ENCODE results near the gene NCOA3. TPM values are rescaled to one million over a fixed set of nuclear protein-coding genes. Genes with fewer than 3 reads are reported as not detected.
"Not testable (repeated sequence)": the region's sequence is repeated elsewhere in the genome, so short reads cannot be mapped to it uniquely, and the experiment has no call there.

NCOA3 gene
- 16.4 TPM for polyA plus RNA-seq
- long read RNA-seq, donor 1, result 0 reads
- long read RNA-seq, donor 2, result 0 reads
- long read RNA-seq, donor 3, partial matches to known transcripts, result 11 of 11 reads
- long read RNA-seq, donor 3, other reads (novel, unspliced or antisense), result 0 of 11 reads
- long read RNA-seq, donor 4, result 0 reads
- long read RNA-seq, donor 5, result 0 reads
- long read RNA-seq, donor 6, partial matches to known transcripts, result 28 of 28 reads
- long read RNA-seq, donor 6, other reads (novel, unspliced or antisense), result 0 of 28 reads
- long read RNA-seq, donor 7, result 0 reads
- long read RNA-seq, donor 8, partial matches to known transcripts, result 18 of 18 reads
- long read RNA-seq, donor 8, other reads (novel, unspliced or antisense), result 0 of 18 reads
- long read RNA-seq, donor 9, partial matches to known transcripts, result 6 of 6 reads
- long read RNA-seq, donor 9, other reads (novel, unspliced or antisense), result 0 of 6 reads
- long read RNA-seq, donor 10, partial matches to known transcripts, result 5 of 5 reads
- long read RNA-seq, donor 10, other reads (novel, unspliced or antisense), result 0 of 5 reads
- long read RNA-seq, donor 11, partial matches to known transcripts, result 43 of 51 reads
- long read RNA-seq, donor 11, other reads (novel, unspliced or antisense), result 8 of 51 reads

- peak within 1 kb of the TSS; percentile 66 for H3K27ac ChIP-seq (ENCODE audit: low read length)
- H3K4me3 ChIP-seq (ENCODE audit: low read length), result peak within 1 kb of the TSS; percentile 94
- H3K4me1 ChIP-seq (ENCODE audit: control insufficient read depth, insufficient read depth, low read length), result peaks cover 4% of the 10 kb centered on the region
- no peaks in the 10 kb centered on the region for H3K27me3 ChIP-seq (ENCODE audit: control insufficient read depth, insufficient read depth, low read length)
- no peaks in the 10 kb centered on the region for H3K9me3 ChIP-seq (ENCODE audit: control insufficient read depth, low read depth, low read length)
- DNase-seq, result peak; percentile 90 to 95
- no peaks in the 10 kb centered on the region for H3K36me3 ChIP-seq (ENCODE audit: control insufficient read depth, insufficient read depth, low read length)
- WGBS (ENCODE audit: insufficient coverage, low lambda C conversion rate), result no CpG with 5 or more reads among the region's 74 CpGs
Observed at GRCh38 chr20:47501482-47502270, at the start of gene NCOA3. NCOA3 (plus strand) TSS chr20:47501887; CDS start chr20:47622248, 120,361 bp downstream.

- no peak overlapping the region for H3K27ac ChIP-seq (ENCODE audit: low read length)
- H3K9me3 ChIP-seq (ENCODE audit: control insufficient read depth, low read depth, low read length), result no peaks in the 10 kb centered on the region
- DNase-seq, result no peak
- no peaks in the 10 kb centered on the region for H3K4me1 ChIP-seq (ENCODE audit: control insufficient read depth, insufficient read depth, low read length)
- H3K4me3 ChIP-seq (ENCODE audit: low read length), result no peak overlapping the region
- no peaks in the 10 kb centered on the region for H3K27me3 ChIP-seq (ENCODE audit: control insufficient read depth, insufficient read depth, low read length)
- WGBS (ENCODE audit: insufficient coverage, low lambda C conversion rate), result no CpG with 5 or more reads among the region's 1 CpG
- H3K36me3 ChIP-seq (ENCODE audit: control insufficient read depth, insufficient read depth, low read length), result no peaks in the 10 kb centered on the region
Observed at GRCh38 chr20:47452736-47453161, 48.9 kb upstream of the NCOA3 start.

DNA sequence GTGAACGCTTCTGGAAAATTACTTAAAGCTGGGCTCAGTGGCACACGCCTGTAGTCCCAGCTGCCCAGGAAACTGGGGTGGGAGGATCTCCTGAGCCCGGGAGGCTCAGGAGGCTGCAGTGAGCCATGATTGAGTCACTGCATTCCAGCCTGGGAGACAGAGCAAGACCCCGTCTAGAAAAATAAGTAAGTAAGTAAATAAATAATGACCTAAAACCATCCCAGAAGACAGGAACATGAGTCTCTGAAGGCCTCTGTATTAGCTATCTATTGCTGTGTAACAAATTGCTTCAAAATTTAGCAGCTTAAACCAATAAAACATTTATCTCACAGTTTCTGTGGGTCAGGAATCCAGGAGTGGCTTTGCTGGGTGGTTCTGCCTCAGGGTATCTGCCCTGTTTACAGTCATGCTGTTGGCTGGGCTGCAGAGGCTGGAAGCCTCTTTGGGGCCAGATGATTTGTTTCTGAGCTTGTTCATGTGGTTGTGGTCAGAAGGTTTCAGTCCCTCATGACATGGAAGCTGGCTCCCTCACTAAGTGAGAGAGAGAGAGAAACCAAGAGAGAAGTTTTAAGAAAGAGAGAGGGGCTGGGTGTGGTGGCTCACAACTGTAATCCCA is 48.4 kb upstream of the NCOA3 start:
- Histone ChIP-seq H3K9me3 (ENCODE audit: control insufficient read depth, low read depth, low read length) (no peaks in the 10 kb centered on the region), H3K36me3 (ENCODE audit: control insufficient read depth, insufficient read depth, low read length) (no peaks in the 10 kb centered on the region), H3K27me3 (ENCODE audit: control insufficient read depth, insufficient read depth, low read length) (no peaks in the 10 kb centered on the region), H3K4me1 (ENCODE audit: control insufficient read depth, insufficient read depth, low read length) (no peaks in the 10 kb centered on the region), H3K4me3 (ENCODE audit: low read length) (no peak overlapping the region), H3K27ac (ENCODE audit: low read length) (no peak overlapping the region)
- whole genome bisulfite sequencing (ENCODE audit: insufficient coverage, low lambda C conversion rate), result no CpG with 5 or more reads among the region's 4 CpGs
- DNase-seq, result no peak

DNA sequence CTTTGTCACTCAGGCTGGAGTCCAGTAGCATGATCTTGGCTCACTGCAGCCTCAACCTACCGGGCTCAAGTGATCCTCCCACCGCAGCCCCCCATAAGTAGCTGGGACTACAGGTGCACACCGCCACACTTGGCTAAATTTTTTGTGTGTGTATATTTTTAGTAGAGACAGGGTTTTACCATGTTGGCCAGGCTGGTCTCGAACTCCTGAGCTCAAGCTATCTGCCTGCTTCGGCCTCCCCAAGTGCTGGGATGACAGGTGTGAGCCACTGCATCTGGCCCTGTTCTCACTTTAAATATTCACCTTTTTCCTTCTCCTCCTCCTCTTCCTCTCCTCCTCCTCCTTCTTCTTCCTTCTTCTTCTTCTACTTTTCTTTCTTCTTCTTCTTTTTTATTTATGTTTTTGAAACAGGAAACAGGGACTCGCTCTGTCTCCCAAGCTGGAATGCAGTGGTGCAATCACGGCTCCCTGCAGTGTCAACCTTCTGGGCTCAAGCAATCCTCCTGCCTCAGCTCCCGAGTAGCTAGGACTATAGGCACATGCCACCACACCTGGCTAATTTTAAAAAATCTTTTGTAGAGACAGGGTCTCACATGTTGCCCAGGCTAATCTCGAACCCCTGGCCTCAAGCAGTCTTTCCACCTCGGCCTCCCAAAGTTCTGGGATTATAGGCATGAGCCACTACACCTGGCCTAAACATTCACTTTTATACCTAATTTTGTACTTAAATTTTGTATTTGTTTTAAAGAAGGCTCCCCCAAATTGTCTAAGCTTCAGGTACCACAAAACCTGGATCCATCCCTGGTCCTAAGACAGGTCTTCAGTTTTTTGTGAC is 47.2 kb upstream of the NCOA3 start:
- DNase-seq, result no peak
- no peaks in the 10 kb centered on the region for H3K9me3 ChIP-seq (ENCODE audit: control insufficient read depth, low read depth, low read length)
- H3K4me3 ChIP-seq (ENCODE audit: low read length), result no peak overlapping the region
- H3K4me1 ChIP-seq (ENCODE audit: control insufficient read depth, insufficient read depth, low read length), result no peaks in the 10 kb centered on the region
- no peaks in the 10 kb centered on the region for H3K27me3 ChIP-seq (ENCODE audit: control insufficient read depth, insufficient read depth, low read length)
- WGBS (ENCODE audit: insufficient coverage, low lambda C conversion rate), result 100% methylated on average over 2 of the region's 10 CpGs
- no peak overlapping the region for H3K27ac ChIP-seq (ENCODE audit: low read length)
- no peaks in the 10 kb centered on the region for H3K36me3 ChIP-seq (ENCODE audit: control insufficient read depth, insufficient read depth, low read length)

GRCh38 chr20:47455133-47456040 is 46.3 kb upstream of the NCOA3 start:
- Histone ChIP-seq H3K4me3 (ENCODE audit: low read length) (no peak overlapping the region), H3K27ac (ENCODE audit: low read length) (no peak overlapping the region), H3K9me3 (ENCODE audit: control insufficient read depth, low read depth, low read length) (no peaks in the 10 kb centered on the region), H3K27me3 (ENCODE audit: control insufficient read depth, insufficient read depth, low read length) (no peaks in the 10 kb centered on the region), H3K36me3 (ENCODE audit: control insufficient read depth, insufficient read depth, low read length) (no peaks in the 10 kb centered on the region), H3K4me1 (ENCODE audit: control insufficient read depth, insufficient read depth, low read length) (no peaks in the 10 kb centered on the region)
- WGBS (ENCODE audit: insufficient coverage, low lambda C conversion rate), result no CpG with 5 or more reads among the region's 7 CpGs
- DNase-seq, result peak; percentile 3 to 43

- no peak overlapping the region for H3K4me3 ChIP-seq (ENCODE audit: low read length)
- no peaks in the 10 kb centered on the region for H3K4me1 ChIP-seq (ENCODE audit: control insufficient read depth, insufficient read depth, low read length)
- DNase-seq, result no peak
- no peak overlapping the region for H3K27ac ChIP-seq (ENCODE audit: low read length)
- no peaks in the 10 kb centered on the region for H3K27me3 ChIP-seq (ENCODE audit: control insufficient read depth, insufficient read depth, low read length)
- no CpG with 5 or more reads among the region's 8 CpGs for WGBS (ENCODE audit: insufficient coverage, low lambda C conversion rate)
- no peaks in the 10 kb centered on the region for H3K36me3 ChIP-seq (ENCODE audit: control insufficient read depth, insufficient read depth, low read length)
- no peaks in the 10 kb centered on the region for H3K9me3 ChIP-seq (ENCODE audit: control insufficient read depth, low read depth, low read length)
Observed at GRCh38 chr20:47456041-47456537, 45.6 kb upstream of the NCOA3 start.

GRCh38 chr20:47456952-47457724 is 44.5 kb upstream of the NCOA3 start:
- DNase-seq, result no peak
- H3K9me3 ChIP-seq (ENCODE audit: control insufficient read depth, low read depth, low read length), result no peaks in the 10 kb centered on the region
- no peaks in the 10 kb centered on the region for H3K36me3 ChIP-seq (ENCODE audit: control insufficient read depth, insufficient read depth, low read length)
- no peaks in the 10 kb centered on the region for H3K27me3 ChIP-seq (ENCODE audit: control insufficient read depth, insufficient read depth, low read length)
- no peaks in the 10 kb centered on the region for H3K4me1 ChIP-seq (ENCODE audit: control insufficient read depth, insufficient read depth, low read length)
- WGBS (ENCODE audit: insufficient coverage, low lambda C conversion rate), result 98% methylated on average over 5 of the region's 13 CpGs
- H3K27ac ChIP-seq (ENCODE audit: low read length), result no peak overlapping the region
- H3K4me3 ChIP-seq (ENCODE audit: low read length), result no peak overlapping the region

- not testable (repeated sequence) for H3K27ac ChIP-seq (ENCODE audit: low read length); H3K4me3 ChIP-seq (ENCODE audit: low read length); H3K27me3 ChIP-seq (ENCODE audit: control insufficient read depth, insufficient read depth, low read length); H3K4me1 ChIP-seq (ENCODE audit: control insufficient read depth, insufficient read depth, low read length); DNase-seq; H3K9me3 ChIP-seq (ENCODE audit: control insufficient read depth, low read depth, low read length); H3K36me3 ChIP-seq (ENCODE audit: control insufficient read depth, insufficient read depth, low read length)
- WGBS (ENCODE audit: insufficient coverage, low lambda C conversion rate), result 80% methylated on average over 1 of the region's 8 CpGs
Observed at GRCh38 chr20:47458280-47459050, 43.2 kb upstream of the NCOA3 start.

Measured in large intestine (tissue), 12 donors.